Esophagus (tissue), 2 donors: Measurements from ENCODE around the gene UGT1A9. TPM values are rescaled to one million over a fixed set of nuclear protein-coding genes. Genes with fewer than 3 reads are reported as not detected.

Source experiments
- H3K27ac ChIP-seq, 2 donors: one replicate each; pipeline ENCODE4 v1.5.1; 2013; ENCODE audit warnings: low read depth in 2 of 2, mild to moderate bottlenecking in 2 of 2, inconsistent platforms in 1 of 2, low read length in 1 of 2, moderate library complexity in 1 of 2
- H3K27me3 ChIP-seq, 2 donors: one replicate each; pipeline ENCODE4 v1.6.1; 2013; ENCODE audit warnings: low read length in 2 of 2, control low read depth in 1 of 2, mild to moderate bottlenecking in 1 of 2; ENCODE audit not compliant: insufficient read depth in 2 of 2, control insufficient read depth in 1 of 2
- H3K36me3 ChIP-seq, 2 donors: one replicate each; pipeline ENCODE4 v1.6.1; 2013; ENCODE audit warnings: low read length in 1 of 2; ENCODE audit not compliant: control insufficient read depth in 2 of 2, insufficient read depth in 2 of 2
- H3K4me1 ChIP-seq, 2 donors: one replicate each; pipeline ENCODE4 v1.6.1; 2013; ENCODE audit warnings: low read length in 1 of 2; ENCODE audit not compliant: control insufficient read depth in 2 of 2, insufficient read depth in 2 of 2
- H3K4me3 ChIP-seq, 2 donors: one replicate each; pipeline ENCODE4 v1.5.1; 2013; ENCODE audit warnings: low read length in 2 of 2, mild to moderate bottlenecking in 2 of 2, low read depth in 1 of 2, moderate library complexity in 1 of 2
- H3K9me3 ChIP-seq, 2 donors: one replicate each; pipeline ENCODE4 v1.6.1; 2013; ENCODE audit warnings: mild to moderate bottlenecking in 2 of 2, low read depth in 1 of 2, low read length in 1 of 2, moderate library complexity in 1 of 2; ENCODE audit not compliant: control insufficient read depth in 2 of 2, insufficient read depth in 1 of 2
- WGBS, 2 donors: extraction: QIAGEN DNeasy Blood & Tissue Kit; methylation state at CpG; one replicate each; pipeline ENCODE4 v1.1.7; 2013; 5-methylcytosine and 5-hydroxymethylcytosine counted together
- polyA plus RNA-seq, 2 donors: library from polyadenylated mRNA; stranded (reverse); fragments of 200-250 nt; gene quantifications; one replicate each; pipeline ENCODE4 v1.2.3, GENCODE V29; 2013
- donor health status: healthy with polysubstance abuse.
- donor health status: Bipolar disorder and iron deficiency.

Gene UGT1A9
- polyA plus RNA-seq, 2 donors, result 0.01 to 0.31 TPM

- no peak overlapping the region for H3K27ac ChIP-seq
- no peaks in the 10 kb centered on the region for H3K36me3 ChIP-seq
- no peak overlapping the region for H3K4me3 ChIP-seq
- H3K4me1 ChIP-seq, result no peaks in the 10 kb centered on the region
- no peaks in the 10 kb centered on the region for H3K27me3 ChIP-seq
- peaks cover 0 to 2% of the 10 kb centered on the region in 2 donors for H3K9me3 ChIP-seq
- WGBS, 2 donors, result 77 to 81% methylated on average over 10 of the region's 10 CpGs
These were observed 136.6 kb downstream of the UGT1A9 start for GRCh38 chr2:233807966-233808935.

GRCh38 chr2:233810385-233810784 is 138.7 kb downstream of the UGT1A9 start:
- H3K4me1 ChIP-seq, result no peaks in the 10 kb centered on the region
- WGBS, 2 donors, result 83 to 89% methylated on average over 6 of the region's 6 CpGs

DNA sequence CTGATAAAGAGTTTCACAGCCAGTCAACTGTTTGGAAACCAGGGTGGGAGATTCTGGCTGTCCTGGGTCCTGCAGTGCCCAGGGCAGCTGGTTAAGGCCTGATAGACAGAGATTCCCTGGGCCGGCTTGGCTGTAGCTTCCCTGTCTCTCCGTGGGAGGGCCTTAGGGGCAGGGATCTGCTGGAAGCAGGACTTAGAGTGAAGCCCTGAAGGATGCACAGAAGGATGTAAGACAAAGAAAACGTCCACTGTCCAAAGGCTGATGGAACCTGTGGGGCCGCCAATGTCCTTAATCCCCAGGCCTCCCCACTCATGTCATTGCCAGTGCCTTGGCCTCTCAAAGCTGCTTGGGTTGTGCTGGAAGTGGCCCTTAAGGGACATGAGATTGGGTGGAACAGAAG is 139.4 kb downstream of the UGT1A9 start:
- no peak overlapping the region for H3K4me3 ChIP-seq
- 70 to 86% methylated on average over 4 of the region's 4 CpGs for WGBS, 2 donors

More at GRCh38 chr2:233810385-233810784, 138.7 kb downstream of the UGT1A9 start:
- Histone ChIP-seq H3K4me3 (no peak overlapping the region), H3K36me3 (no peaks in the 10 kb centered on the region), H3K27ac (no peak overlapping the region), H3K9me3 (peaks cover 0 to 2% of the 10 kb centered on the region in 2 donors), H3K27me3 (no peaks in the 10 kb centered on the region)

GRCh38 chr2:233811732-233812131 is 140.0 kb downstream of the UGT1A9 start:
- Histone ChIP-seq H3K27ac (no peak overlapping the region), H3K4me3 (no peak overlapping the region), H3K4me1 (no peaks in the 10 kb centered on the region), H3K9me3 (peaks cover 0 to 5% of the 10 kb centered on the region in 2 donors), H3K36me3 (no peaks in the 10 kb centered on the region), H3K27me3 (no peaks in the 10 kb centered on the region)
- WGBS, 2 donors, result 86 to 91% methylated on average over 8 of the region's 8 CpGs

More for the DNA sequence above, 139.4 kb downstream of the UGT1A9 start:
- Histone ChIP-seq H3K36me3 (no peaks in the 10 kb centered on the region), H3K27ac (no peak overlapping the region), H3K27me3 (no peaks in the 10 kb centered on the region), H3K4me1 (no peaks in the 10 kb centered on the region), H3K9me3 (peaks cover 0 to 2% of the 10 kb centered on the region in 2 donors)

- Histone ChIP-seq H3K4me3 (no peak overlapping the region), H3K36me3 (no peaks in the 10 kb centered on the region), H3K4me1 (peaks cover 0 to 2% of the 10 kb centered on the region in 2 donors), H3K27ac (no peak overlapping the region), H3K9me3 (peaks cover 0 to 5% of the 10 kb centered on the region in 2 donors), H3K27me3 (no peaks in the 10 kb centered on the region)
- WGBS, 2 donors, result 81 to 88% methylated on average over 3 of the region's 3 CpGs
These were observed 141.7 kb downstream of the UGT1A9 start for GRCh38 chr2:233813236-233814055.

- no peaks in the 10 kb centered on the region for H3K27me3 ChIP-seq
- H3K9me3 ChIP-seq, result peaks cover 0 to 5% of the 10 kb centered on the region in 2 donors
- H3K4me3 ChIP-seq, result no peak overlapping the region
- 62% methylated on average over 2 of the region's 2 CpGs for WGBS, 2 donors
- no peak overlapping the region for H3K27ac ChIP-seq
- H3K36me3 ChIP-seq, result no peaks in the 10 kb centered on the region
- H3K4me1 ChIP-seq, result peaks cover 0 to 2% of the 10 kb centered on the region in 2 donors
These were observed 142.5 kb downstream of the UGT1A9 start for GRCh38 chr2:233814056-233814835.

GRCh38 chr2:233815861-233816260 is 144.2 kb downstream of the UGT1A9 start:
- H3K4me3 ChIP-seq, result no peak overlapping the region
- no peaks in the 10 kb centered on the region for H3K36me3 ChIP-seq
- 76 to 84% methylated on average over 6 of the region's 6 CpGs for WGBS, 2 donors
- peaks cover 0 to 2% of the 10 kb centered on the region in 2 donors for H3K4me1 ChIP-seq
- peaks cover 0 to 5% of the 10 kb centered on the region in 2 donors for H3K9me3 ChIP-seq
- H3K27me3 ChIP-seq, result no peaks in the 10 kb centered on the region
- no peak overlapping the region for H3K27ac ChIP-seq

DNA sequence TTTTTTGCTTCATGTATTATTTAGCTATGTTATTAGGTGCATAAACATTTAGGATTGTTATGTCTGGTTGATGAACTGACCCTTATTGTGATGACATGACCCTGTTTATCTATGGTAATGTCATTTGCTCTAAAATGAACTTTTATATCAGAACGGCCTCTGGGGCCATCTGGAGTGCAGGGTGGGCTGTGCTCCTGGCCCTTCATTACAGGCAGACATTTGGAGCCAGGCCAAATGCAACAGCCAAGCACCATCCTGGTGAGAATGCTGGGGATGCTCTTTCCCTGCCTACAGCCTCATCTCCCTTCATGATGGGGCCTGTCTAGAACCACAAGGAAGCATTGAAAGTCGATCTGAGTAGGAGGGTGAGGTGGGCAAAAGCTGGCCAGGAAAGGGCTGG is 144.6 kb downstream of the UGT1A9 start:
- WGBS, 2 donors, result 55 to 58% methylated on average over 2 of the region's 2 CpGs
- peaks cover 0 to 2% of the 10 kb centered on the region in 2 donors for H3K4me1 ChIP-seq
- H3K27me3 ChIP-seq, result no peaks in the 10 kb centered on the region
- no peak overlapping the region for H3K27ac ChIP-seq
- no peaks in the 10 kb centered on the region for H3K36me3 ChIP-seq
- H3K4me3 ChIP-seq, result no peak overlapping the region
- H3K9me3 ChIP-seq, result peaks cover 0 to 3% of the 10 kb centered on the region in 2 donors

DNA sequence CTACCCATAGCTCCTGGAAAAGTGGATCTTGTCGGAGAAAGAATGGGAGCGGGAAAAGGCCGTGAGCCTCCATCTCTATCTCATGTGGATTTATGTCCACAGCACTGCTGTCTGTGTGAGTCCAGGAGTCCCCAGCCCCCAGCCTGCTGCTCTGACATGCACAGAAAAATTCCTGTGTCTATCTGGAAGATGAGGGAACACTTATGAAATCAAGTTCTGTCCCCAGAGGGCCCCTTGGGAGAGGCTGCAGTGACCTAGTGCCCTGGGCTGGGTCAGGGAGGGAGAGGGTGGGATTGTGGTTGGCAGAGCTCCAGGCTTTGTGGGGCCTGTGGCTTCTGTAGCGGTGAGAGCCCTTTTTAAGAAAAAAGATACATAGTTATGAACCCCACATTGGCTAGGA is 145.1 kb downstream of the UGT1A9 start:
- Histone ChIP-seq H3K27me3 (no peaks in the 10 kb centered on the region), H3K36me3 (no peaks in the 10 kb centered on the region), H3K4me3 (no peak overlapping the region), H3K9me3 (peaks cover 0 to 2% of the 10 kb centered on the region in 2 donors), H3K4me1 (peaks cover 0 to 2% of the 10 kb centered on the region in 2 donors), H3K27ac (no peak overlapping the region)
- WGBS, 2 donors, result 81 to 88% methylated on average over 4 of the region's 4 CpGs
